SU-DHL-6 (cell line): Measurements from ENCODE around the gene RGL1.

Experiments used
- H2AFZ ChIP-seq: fragments of 200-600 bp; sonication (generic); 2 replicates; pipeline ENCODE4 v1.6.1; 2014; ENCODE audit warnings: low read depth, mild to moderate bottlenecking, moderate library complexity, mixed read lengths, antibody characterized with exemption, low read length; ENCODE audit not compliant: severe bottlenecking
- H3F3A ChIP-seq: fragments of 200-600 bp; shearing (Covaris generic); 2 replicates; pipeline ENCODE4 v1.6.0; 2016; ENCODE audit warnings: antibody characterized with exemption, mild to moderate bottlenecking; ENCODE audit not compliant: insufficient read depth
- H3K27ac ChIP-seq: fragments of 200-600 bp; sonication (generic); 2 replicates; pipeline ENCODE4 v1.5.1; 2016; ENCODE audit warnings: low read depth, mild to moderate bottlenecking, low read length, moderate library complexity, mixed read lengths
- H3K27me3 ChIP-seq: fragments of 200-600 bp; sonication (generic), shearing (Covaris generic); 2 replicates; pipeline ENCODE4 v1.6.0; 2014; ENCODE audit warnings: mild to moderate bottlenecking, low read length
- H3K36me3 ChIP-seq: fragments of 200-600 bp; sonication (generic); 2 replicates; pipeline ENCODE4 v1.6.1; 2014; ENCODE audit warnings: mild to moderate bottlenecking, low read length, mixed read lengths
- H3K4me2 ChIP-seq: fragments of 300-600, 200-600 bp; shearing (Covaris generic), sonication (generic); 2 replicates; pipeline ENCODE4 v1.6.0; 2014; ENCODE audit warnings: low read length, low read depth, mild to moderate bottlenecking; ENCODE audit not compliant: poor library complexity, severe bottlenecking
- H3K4me3 ChIP-seq: fragments of 200-600 bp; sonication (generic); 2 replicates; pipeline ENCODE4 v1.5.1; 2014; ENCODE audit warnings: antibody characterized with exemption, low read length, mild to moderate bottlenecking, mixed read lengths; ENCODE audit not compliant: insufficient read depth, poor library complexity, severe bottlenecking
- H3K79me2 ChIP-seq: fragments of 200-600 bp; sonication (generic); 2 replicates; pipeline ENCODE4 v1.6.1; 2014; ENCODE audit warnings: mild to moderate bottlenecking, low read length, moderate library complexity; ENCODE audit not compliant: insufficient read depth
- H3K9ac ChIP-seq: fragments of 200-600 bp; sonication (generic); 2 replicates; pipeline ENCODE4 v1.7.0; 2014; ENCODE audit warnings: mild to moderate bottlenecking, low read length
- H3K9me2 ChIP-seq: fragments of 200-600 bp; sonication (generic); replicated peaks from 2 replicates; pipeline ENCODE4 v1.6.1; 2014; ENCODE audit warnings: low read length; ENCODE audit not compliant: insufficient read depth
- H3K9me3 ChIP-seq: fragments of 200-600 bp; sonication (generic); 2 replicates; pipeline ENCODE4 v1.6.1; 2014; ENCODE audit warnings: low read length, mixed read lengths; ENCODE audit not compliant: insufficient read depth
- H4K20me1 ChIP-seq: fragments of 200-600 bp; sonication (generic); 2 replicates; pipeline ENCODE4 v1.6.1; 2014; ENCODE audit warnings: low read depth, mild to moderate bottlenecking, antibody characterized with exemption, low read length, moderate library complexity, mixed read lengths
- CTCF ChIP-seq: fragments of 200-600 bp; sonication (generic); IDR thresholded peaks from one replicate; pipeline ENCODE4 v1.5.1; 2017; ENCODE audit warnings: antibody characterized with exemption, mild to moderate bottlenecking, low read length, moderate library complexity; ENCODE audit not compliant: insufficient read depth, poor library complexity, severe bottlenecking
- EZH2phosphoT487 ChIP-seq: fragments of 200-600 bp; sonication (generic), shearing (Covaris generic); conservative IDR thresholded peaks from 2 replicates; pipeline ENCODE4 v1.6.1; 2018; ENCODE audit warnings: mild to moderate bottlenecking, antibody characterized with exemption, low read length, moderate library complexity, mixed read lengths

The RGL1 gene

GRCh38 chr1:183840140-183840539 is 35.2 kb downstream of the RGL1 start:
- no peaks in the 10 kb centered on the region for H3F3A ChIP-seq
- H3K4me2 ChIP-seq = no peak overlapping the region
- TF ChIP-seq CTCF (no peak), EZH2phosphoT487 (no peak)
- H3K27me3 ChIP-seq = no peaks in the 10 kb centered on the region
- H3K36me3 ChIP-seq = no peaks in the 10 kb centered on the region
- H3K9me3 ChIP-seq = no peaks in the 10 kb centered on the region
- H3K4me3 ChIP-seq = no peak overlapping the region
- no peaks in the 10 kb centered on the region for H3K79me2 ChIP-seq
- H3K9ac ChIP-seq = no peak overlapping the region
- no peak overlapping the region for H2AFZ ChIP-seq
- no peaks in the 10 kb centered on the region for H4K20me1 ChIP-seq
- H3K27ac ChIP-seq = no peak overlapping the region
- H3K9me2 ChIP-seq = no peaks in the 10 kb centered on the region

- Histone ChIP-seq H4K20me1 (no peaks in the 10 kb centered on the region), H3K9me3 (no peaks in the 10 kb centered on the region), H3K36me3 (no peaks in the 10 kb centered on the region), H3K27me3 (no peaks in the 10 kb centered on the region), H3K4me3 (no peak overlapping the region), H3K9ac (no peak overlapping the region), H3K9me2 (no peaks in the 10 kb centered on the region), H3K79me2 (no peaks in the 10 kb centered on the region), H3K27ac (no peak overlapping the region), H2AFZ (no peak overlapping the region), H3F3A (no peaks in the 10 kb centered on the region), H3K4me2 (no peak overlapping the region)
- TF ChIP-seq EZH2phosphoT487 = no peak
- no peak for TF ChIP-seq CTCF
Observed at GRCh38 chr1:183841550-183841949, 36.6 kb downstream of the RGL1 start.

- H3K79me2 ChIP-seq = no peaks in the 10 kb centered on the region
- no peak for TF ChIP-seq CTCF
- no peak for TF ChIP-seq EZH2phosphoT487
- H3K36me3 ChIP-seq = no peaks in the 10 kb centered on the region
- no peaks in the 10 kb centered on the region for H3F3A ChIP-seq
- H3K27ac ChIP-seq = no peak overlapping the region
- no peak overlapping the region for H2AFZ ChIP-seq
- H3K9me2 ChIP-seq = no peaks in the 10 kb centered on the region
- H3K27me3 ChIP-seq = no peaks in the 10 kb centered on the region
- no peak overlapping the region for H3K9ac ChIP-seq
- H3K4me3 ChIP-seq = no peak overlapping the region
- peak overlapping the region; percentile 5 for H3K4me2 ChIP-seq
- no peaks in the 10 kb centered on the region for H4K20me1 ChIP-seq
- no peaks in the 10 kb centered on the region for H3K9me3 ChIP-seq
Observed at GRCh38 chr1:183841950-183842794, 37.3 kb downstream of the RGL1 start.
